H1 (cell line): ENCODE measurements around the gene ZGRF1. TPM values are rescaled to one million over a fixed set of nuclear protein-coding genes. Genes with fewer than 3 reads are reported as not detected.

ENCODE experiments used
- ATF2 ChIP-seq: IDR thresholded peaks from 2 replicates; pipeline ENCODE4 v1.6.1; 2012; ENCODE audit warnings: low read length, inconsistent platforms
- CHD1 ChIP-seq: IDR thresholded peaks from 2 replicates; pipeline ENCODE4 v1.6.1; 2012; ENCODE audit warnings: low read depth, low read length, improper control_type of control experiment
- CREB1 ChIP-seq: IDR thresholded peaks from 2 replicates; pipeline ENCODE4 v1.6.1; 2012; ENCODE audit warnings: inconsistent platforms
- EZH2 ChIP-seq: fragments of 200-600 bp; sonication (generic); IDR thresholded peaks from 2 replicates; pipeline ENCODE4 v1.7.1; 2012; ENCODE audit warnings: low read depth, mild to moderate bottlenecking, moderate library complexity, low read length, inconsistent platforms; ENCODE audit not compliant: severe bottlenecking
- KDM1A ChIP-seq: fragments of 200-600, 300-600 bp; sonication (generic); IDR thresholded peaks from 2 replicates; pipeline ENCODE4 v1.7.1; 2016; ENCODE audit warnings: mild to moderate bottlenecking, low read length, borderline replicate concordance
- SAP30 ChIP-seq: fragments of 300-600 bp; sonication (generic); IDR thresholded peaks from 2 replicates; pipeline ENCODE4 v1.7.1; 2012; ENCODE audit warnings: low read length, moderate library complexity, mild to moderate bottlenecking, inconsistent platforms; ENCODE audit not compliant: insufficient read depth, insufficient replicate concordance
- SIN3A ChIP-seq, 2 experiments: IDR thresholded peaks in 1 of 2; conservative IDR thresholded peaks in 1 of 2; 2 replicates each; pipeline ENCODE4 v1.6.1; 2011 to 2012; ENCODE audit warnings: low read length in 2 of 2, improper control_type of control experiment in 1 of 2, low read depth in 1 of 2, mild to moderate bottlenecking in 1 of 2
- SIRT6 ChIP-seq: IDR thresholded peaks from one replicate; pipeline ENCODE4 v1.7.1; 2012; ENCODE audit warnings: low read length, inconsistent platforms
- SIX5 ChIP-seq: IDR thresholded peaks from 2 replicates; pipeline ENCODE4 v1.6.1; 2011; ENCODE audit warnings: mild to moderate bottlenecking, low read depth, low read length
- SP4 ChIP-seq: IDR thresholded peaks from 2 replicates; pipeline ENCODE4 v1.6.1; 2012; ENCODE audit warnings: low read length, inconsistent platforms
- TAF7 ChIP-seq: optimal IDR thresholded peaks from 2 replicates; pipeline ENCODE3; 2011; ENCODE audit warnings: low read depth, mild to moderate bottlenecking, inconsistent platforms, low read length, moderate library complexity, borderline replicate concordance
- TCF12 ChIP-seq: IDR thresholded peaks from 2 replicates; pipeline ENCODE4 v1.6.1; 2011; ENCODE audit warnings: low read depth, mild to moderate bottlenecking, low read length
- polyA plus RNA-seq, 7 experiments: library from polyadenylated mRNA; depleted of rRNA in 3 of 7; stranded (reverse) in 5 of 7; unstranded in 2 of 7; fragments of >200 nt in 5 of 7; fragments of 200-250 nt in 2 of 7; gene quantifications; 1 replicate in 5 of 7; 2 replicates in 1 of 7; 4 replicates in 1 of 7; pipeline versions ENCODE4 v1.2.1 to v1.2.3, GENCODE V29; 2011 to 2013; ENCODE audit warnings: missing spikeins in 2 of 7, mixed read lengths in 2 of 7
- total RNA-seq: library from RNA; stranded (reverse); fragmentation: NEBNext Ultra II Directional; extraction: Animal tissue kit (Norgen Biotek cat#: 25700); gene quantifications from 2 replicates; pipeline ENCODE4 v1.2.1, GENCODE V29; 2021
- TF ChIP-seq, protein P1 (sequence below): IDR thresholded peaks from 2 replicates; pipeline ENCODE4 v1.6.1; 2012; ENCODE audit warnings: inconsistent platforms
- TF ChIP-seq, protein P2 (sequence below): IDR thresholded peaks from 2 replicates; pipeline ENCODE4 v1.6.1; 2012; ENCODE audit warnings: inconsistent platforms

The ZGRF1 gene
- total and polyA plus RNA-seq, 2 of the 8 experiments (the other 6 are each of a cell fraction or from before 2014, with no cell fraction given): 12.0 to 44.6 TPM

DNA sequence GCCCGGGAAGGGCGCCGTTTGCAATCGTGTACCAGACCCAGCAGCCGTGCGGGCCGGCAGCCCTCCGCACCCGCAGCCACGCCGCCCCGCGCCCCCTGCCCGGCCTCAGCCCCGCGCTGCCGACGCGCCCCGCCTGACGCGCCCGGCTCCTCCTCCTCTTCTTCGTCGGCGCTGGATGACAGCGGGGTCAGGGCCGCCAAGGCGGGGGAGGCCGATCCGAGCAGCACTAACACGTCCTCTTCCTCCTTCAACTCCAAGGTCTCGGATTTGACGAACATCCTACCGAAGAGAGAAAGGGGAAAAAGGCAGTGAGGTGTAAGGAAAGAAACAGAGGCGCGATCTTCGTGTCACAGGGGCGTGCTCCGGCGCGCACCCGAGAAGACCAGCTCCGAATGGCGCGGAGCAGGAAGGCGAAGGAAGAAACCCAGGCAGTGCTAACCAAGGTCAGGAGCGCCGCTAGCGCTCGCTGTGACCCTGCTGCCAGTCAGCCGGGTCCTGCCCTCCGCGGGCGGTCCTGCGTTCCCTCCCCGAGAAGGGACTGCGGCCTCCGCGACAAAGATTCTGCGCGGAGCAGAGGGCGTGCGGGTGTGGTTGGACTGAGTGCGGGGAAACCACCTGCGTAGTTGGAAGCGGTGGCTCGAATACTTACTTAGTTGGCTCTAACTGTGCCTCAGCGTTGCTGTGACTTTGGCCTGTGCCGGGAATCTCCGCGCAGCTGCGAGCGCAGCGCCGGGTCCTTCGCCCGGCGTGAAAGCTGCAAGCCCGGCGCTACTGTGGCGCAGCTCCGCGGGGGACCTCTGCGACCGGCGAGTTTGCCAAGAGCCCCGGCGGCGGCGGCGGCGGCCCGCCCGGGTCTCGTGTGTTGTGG, 121.3 kb downstream of the ZGRF1 start (continued):
- TF ChIP-seq SAP30 (peak; percentile 14), TAF7 (no peak), EZH2 (peak; percentile 80), TCF12 (no peak), CREB1 (peak; percentile 88), SIRT6 (no peak), SP4 (no peak), CHD1 (no peak), SIX5 (no peak), KDM1A (no peak), ATF2 (no peak), SIN3A (conservative IDR thresholded peaks at IDR 0.05 in 1 of 2, IDR thresholded peaks at IDR 0.05 in 1 of 2; ENCODE audit: low read depth in 1 of 2, low read length in 2 of 2) (0 out of 4 replicates have a peak, but pooled peaks of 1 of the 2 experiments have one; percentile 34)
- TF ChIP-seq, protein P1, sequence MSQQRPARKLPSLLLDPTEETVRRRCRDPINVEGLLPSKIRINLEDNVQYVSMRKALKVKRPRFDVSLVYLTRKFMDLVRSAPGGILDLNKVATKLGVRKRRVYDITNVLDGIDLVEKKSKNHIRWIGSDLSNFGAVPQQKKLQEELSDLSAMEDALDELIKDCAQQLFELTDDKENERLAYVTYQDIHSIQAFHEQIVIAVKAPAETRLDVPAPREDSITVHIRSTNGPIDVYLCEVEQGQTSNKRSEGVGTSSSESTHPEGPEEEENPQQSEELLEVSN: peak; percentile 53; the same call in 1 of the 2 replicates
- TF ChIP-seq, protein P2, sequence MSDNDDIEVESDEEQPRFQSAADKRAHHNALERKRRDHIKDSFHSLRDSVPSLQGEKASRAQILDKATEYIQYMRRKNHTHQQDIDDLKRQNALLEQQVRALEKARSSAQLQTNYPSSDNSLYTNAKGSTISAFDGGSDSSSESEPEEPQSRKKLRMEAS: no peak; the same call in 1 of the 2 replicates
- TF ChIP-seq, all 59 proteins: peak for 9
